MM.1S (cell line): ENCODE data around the gene MYADM.

Source experiments
- CTCF ChIP-seq: fragments of 300-600 bp; sonication (generic); IDR thresholded peaks from 2 replicates; pipeline ENCODE4 v1.5.1; 2016; ENCODE audit warnings: antibody characterized with exemption, low read length, mixed read lengths
- EZH2 ChIP-seq: fragments of 300-600 bp; sonication (generic); optimal IDR thresholded peaks from 2 replicates; pipeline ENCODE3; 2017; ENCODE audit warnings: low read depth, mild to moderate bottlenecking, antibody characterized with exemption, low read length, mixed read lengths

DNA sequence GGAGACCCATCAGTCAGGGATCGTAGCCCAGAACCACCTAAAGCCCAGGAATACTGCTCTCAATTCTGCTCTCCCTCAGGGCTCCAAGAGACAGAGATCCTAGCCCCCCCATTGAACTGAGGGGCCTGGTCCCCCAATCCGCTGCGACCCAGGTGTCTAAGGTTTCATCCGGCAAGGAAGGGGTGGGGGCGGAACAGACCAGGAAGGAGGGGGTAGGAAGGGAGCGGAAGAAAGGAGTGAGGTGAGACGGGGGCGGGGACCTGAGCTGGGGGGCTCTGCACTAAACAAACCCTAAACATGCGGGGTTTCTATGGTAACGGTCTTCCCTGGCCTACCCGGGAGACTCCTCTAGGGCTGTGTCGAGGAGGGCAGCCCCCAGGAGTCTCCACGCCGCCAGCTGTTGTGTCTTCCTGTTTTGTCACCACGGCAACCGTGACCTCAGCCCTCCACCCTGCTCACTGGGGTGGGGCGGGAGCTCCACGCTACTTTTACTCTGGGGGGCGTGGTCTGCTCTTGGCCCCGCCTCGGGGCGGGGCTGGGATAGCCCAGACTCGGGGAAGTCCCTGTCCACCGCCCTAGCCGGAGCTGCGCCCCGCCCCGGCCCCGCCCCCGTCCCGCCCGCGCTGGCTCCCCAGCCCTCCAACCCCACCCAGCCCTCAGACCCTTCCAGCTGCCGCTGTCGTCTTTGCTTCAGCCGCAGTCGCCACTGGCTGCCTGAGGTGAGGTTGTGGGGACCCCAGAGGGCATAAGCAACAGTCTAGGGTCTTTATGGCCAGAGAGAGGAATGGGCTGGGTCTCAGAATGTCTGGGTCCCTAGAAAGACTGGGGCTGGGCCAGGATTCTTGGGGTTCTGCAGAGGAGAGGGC is at the start of gene MYADM:
- no peak for TF ChIP-seq CTCF
- TF ChIP-seq EZH2: no peak
